ENCODE data around the gene BAIAP3.
A peak's percentile ranks its signal among the peaks of the same experiment; 100 is the strongest.

Gene BAIAP3

DNA sequence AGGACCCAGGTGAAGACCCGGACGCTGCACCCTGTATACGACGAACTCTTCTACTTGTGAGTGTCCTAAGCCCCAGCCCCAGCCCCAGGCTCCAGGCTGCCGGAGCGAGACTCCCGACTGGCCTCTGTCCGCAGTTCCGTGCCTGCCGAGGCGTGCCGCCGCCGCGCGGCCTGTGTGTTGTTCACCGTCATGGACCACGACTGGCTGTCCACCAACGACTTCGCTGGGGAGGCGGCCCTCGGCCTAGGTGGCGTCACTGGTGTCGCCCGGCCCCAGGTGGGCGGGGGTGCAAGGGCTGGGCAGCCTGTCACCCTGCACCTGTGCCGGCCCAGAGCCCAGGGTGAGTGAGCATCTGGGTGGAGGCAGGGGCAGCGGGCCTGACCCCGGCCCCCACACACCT is 14.5 kb downstream of the BAIAP3 start:
- DNase-seq, result no peak

DNA sequence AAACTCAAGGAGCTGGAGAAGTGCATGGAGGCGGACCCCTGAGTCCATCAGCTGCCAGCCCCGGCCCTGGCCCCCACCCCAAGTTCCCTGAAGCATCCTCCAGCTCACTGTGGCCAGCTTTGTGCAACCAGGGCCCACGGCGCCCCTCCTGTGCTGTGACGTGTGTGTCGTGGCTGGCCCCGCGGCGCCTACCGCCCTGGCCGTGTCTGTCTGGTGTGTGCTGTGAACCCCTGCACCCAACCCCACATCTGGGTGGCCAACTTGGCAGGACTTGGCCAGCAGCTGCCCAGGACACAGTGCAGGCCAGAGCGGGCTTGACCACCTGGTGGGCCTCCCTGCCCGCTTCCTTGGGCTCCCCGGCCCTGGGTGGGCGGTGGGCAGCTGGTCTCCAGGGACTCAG is 15.0 kb downstream of the BAIAP3 start:
- DNase-seq, result no peak

- no peak for DNase-seq
Observed at GRCh38 chr16:1348926-1349325, 15.5 kb downstream of the BAIAP3 start.

DNA sequence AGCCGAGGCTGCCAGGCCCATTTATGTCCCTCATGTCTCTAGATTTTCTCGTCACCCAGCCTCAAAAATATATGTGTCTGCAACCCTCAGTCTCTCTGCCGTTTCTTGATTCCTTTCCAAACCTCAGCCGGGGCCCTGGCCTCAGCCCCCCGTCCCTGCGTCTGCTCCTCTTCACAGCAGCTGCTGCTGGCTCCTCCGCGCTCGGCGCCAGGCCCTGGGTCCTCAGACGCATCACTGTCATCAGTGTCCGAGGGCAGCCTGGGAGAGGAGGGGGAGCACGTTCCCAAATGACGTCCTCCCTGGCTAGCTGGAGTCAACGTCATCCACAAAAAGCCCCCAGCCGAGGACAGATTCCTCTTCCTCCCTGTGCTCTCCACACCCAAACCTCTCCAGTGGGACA is 15.9 kb downstream of the BAIAP3 start:
- no peak for DNase-seq

- DNase-seq, result no peak
Observed at GRCh38 chr16:1349951-1350350, 16.5 kb downstream of the BAIAP3 start.

DNA sequence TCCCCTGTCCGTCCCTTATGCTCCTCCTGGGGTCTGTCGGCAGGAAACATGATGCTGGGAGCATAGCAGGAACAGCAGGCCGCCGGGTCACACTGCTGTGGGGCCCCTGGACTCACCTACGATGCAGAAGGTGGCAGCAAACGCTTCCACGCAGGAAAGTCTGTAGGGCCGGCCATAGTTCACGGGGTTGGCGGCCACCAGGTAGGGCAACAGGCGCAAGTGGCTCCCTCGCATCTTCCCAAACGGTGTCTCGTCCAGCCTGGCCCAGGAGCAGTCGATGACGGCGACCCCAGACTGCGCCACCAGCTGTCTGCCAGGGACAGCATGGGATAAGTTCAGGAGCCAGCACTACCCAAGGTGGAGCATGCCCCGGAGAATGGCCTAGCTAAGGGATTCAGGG is 17.2 kb downstream of the BAIAP3 start:
- DNase-seq, result no peak

- no peak for DNase-seq
Observed at GRCh38 chr16:1351215-1351581, 17.8 kb downstream of the BAIAP3 start.

DNA sequence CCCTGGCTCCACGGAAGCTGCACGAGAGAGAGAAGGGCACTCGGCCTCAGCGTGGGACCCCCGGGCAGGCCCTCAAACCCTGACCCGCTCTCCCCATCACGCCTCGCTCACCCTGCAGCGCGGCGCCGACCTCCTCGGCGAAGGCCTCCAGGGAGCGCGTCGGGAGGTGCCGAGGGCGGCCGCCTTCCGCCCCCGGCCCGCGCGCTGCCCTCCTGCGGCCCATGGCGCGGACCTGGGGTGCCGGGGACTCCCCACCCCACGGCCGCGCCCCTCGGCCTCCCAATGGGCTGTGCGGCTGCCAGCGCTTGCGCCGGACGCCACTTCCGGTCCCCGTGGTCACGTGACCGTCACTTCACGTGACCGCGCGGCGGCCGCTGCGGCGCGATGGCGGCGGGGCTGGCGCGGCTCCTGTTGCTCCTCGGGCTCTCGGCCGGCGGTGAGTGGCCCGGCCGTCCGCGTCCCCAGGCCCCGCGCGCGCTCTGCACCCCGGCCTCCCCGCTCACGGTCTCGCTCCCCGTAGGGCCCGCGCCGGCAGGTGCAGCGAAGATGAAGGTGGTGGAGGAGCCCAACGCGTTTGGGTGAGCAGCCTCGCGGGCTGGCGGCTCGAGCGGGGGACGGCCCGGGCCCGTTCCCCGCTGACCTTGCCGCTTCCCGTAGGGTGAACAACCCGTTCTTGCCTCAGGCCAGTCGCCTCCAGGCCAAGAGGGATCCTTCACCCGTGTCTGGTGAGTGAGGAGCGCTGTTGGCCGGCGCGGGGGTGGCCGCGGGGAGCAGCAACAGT is 18.3 kb downstream of the BAIAP3 start, which contains the start of the genes GNPTG and TSR3:
GNPTG (plus strand) TSS at position 350 of the 781 bp plus-strand sequence; CDS start at position 385, 35 bp downstream.
TSR3 (minus strand) TSS at position 297 of the 781 bp plus-strand sequence; CDS start at position 223, 74 bp downstream.
- peak; percentile 82 for DNase-seq

- no peak for DNase-seq
Observed at GRCh38 chr16:1354815-1355540, 21.5 kb downstream of the BAIAP3 start.

DNA sequence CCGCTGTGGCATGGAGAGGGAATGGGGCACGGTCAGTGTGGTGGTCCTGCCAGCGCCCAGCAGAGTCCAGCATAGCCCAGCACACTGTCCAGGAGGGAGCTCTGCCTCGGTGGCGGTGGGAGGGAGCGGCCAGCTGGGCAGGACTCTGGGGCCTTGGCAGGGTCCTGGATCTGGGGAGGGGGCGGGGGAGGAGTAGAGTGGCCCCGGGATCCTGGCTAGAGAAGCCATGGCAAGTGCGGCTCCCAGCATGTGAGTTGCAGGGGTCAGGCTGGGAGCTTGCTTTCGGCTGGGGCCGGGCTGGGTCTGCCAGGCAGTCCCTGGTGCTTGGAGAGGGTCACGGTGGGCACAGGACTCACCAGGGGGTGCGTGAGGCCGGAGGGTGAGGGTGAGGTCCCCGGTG is 22.1 kb downstream of the BAIAP3 start:
- no peak for DNase-seq

DNA sequence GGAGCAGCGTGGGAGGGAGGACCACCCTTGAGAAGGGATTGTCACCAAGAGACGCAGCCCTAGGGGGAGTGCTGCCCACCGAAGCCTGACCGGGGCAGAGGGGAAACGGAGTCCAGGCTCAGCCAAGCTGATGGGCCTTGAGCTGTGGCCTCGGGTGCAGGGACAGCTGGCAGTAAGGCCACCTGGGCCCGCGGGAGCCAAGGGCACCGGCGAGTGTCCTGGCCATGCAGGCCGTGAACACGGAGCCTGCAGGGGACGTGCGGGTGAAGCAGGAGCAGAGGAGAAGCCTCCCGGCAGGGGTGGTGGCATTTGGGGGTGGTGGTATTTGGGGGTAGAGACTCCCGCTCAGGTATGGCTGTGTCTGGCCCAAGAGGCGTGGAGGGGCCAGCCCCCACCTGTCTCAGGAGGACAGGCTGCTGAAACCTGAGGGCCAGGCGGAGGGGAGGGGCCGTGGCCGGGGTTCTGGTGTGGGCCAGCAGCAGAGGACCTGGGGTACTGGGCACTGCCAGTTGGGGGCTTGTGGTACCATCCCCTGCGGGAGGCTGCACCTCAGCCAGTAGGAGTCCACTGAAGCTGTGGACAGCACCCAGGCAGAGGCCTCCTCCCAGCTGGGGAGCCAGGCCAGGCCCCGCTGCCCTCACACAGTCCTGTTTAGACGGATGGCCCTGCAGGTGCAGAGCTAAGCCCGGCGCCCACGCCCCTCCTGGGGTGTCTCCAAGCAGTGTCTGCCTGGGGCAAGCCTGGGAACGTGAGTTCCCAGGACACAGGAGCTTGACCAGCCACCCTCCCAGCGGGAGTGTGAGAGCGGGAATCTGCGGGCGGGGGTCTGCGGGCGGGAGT is 22.8 kb downstream of the BAIAP3 start:
- DNase-seq, result no peak

GRCh38 chr16:1357906-1358566 is 24.6 kb downstream of the BAIAP3 start:
- DNase-seq, result no peak

DNA sequence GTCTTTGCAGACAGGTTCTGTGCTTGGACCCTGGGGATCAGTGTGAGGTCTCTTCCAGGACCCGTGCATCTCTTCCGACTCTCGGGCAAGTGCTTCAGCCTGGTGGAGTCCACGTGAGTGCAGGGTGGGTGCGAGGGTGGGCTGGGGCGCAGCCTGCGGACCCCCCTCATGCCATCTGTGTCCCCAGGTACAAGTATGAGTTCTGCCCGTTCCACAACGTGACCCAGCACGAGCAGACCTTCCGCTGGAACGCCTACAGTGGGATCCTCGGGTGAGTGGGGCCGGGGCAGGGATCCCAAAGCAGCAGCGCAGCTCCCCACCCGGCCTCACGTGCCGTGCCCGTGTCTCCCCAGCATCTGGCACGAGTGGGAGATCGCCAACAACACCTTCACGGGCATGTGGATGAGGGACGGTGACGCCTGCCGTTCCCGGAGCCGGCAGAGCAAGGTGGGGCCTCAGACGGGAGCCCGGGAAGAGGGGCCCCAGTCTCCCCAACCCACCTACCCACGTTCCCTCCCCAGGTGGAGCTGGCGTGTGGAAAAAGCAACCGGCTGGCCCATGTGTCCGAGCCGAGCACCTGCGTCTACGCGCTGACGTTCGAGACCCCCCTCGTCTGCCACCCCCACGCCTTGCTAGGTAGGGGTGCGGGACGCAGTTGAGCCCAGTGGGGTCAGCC is 28.4 kb downstream of the BAIAP3 start:
- DNase-seq, result no peak

- no peak for DNase-seq
Observed at GRCh38 chr16:1362807-1363206, 29.4 kb downstream of the BAIAP3 start.

DNA sequence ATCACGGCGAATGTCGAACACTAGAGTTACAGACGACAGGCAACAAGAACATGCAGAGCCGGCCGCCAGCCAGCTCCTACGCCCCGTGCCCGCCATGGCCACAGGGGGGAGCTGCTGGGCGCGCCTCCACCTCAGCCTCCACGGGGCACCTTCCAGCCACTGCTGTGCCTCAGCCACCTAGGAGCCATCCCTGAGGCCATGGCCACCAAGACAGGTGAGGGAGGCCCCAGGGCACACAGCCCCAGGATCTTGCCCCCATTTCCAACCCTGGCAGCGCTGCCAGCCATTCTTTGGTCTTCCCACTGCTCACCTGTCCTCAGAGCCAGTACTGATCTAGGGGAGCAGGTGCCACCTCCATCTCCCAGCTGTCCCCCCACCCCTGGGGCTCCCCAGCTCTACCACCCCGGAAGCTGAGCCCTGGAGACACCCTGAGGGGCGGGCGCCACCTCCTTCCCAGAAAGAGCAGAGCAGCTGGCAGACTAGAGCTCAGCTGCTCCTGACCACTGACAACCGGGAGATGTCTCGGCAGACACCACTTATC is 30.1 kb downstream of the BAIAP3 start:
- DNase-seq, result peak; percentile 67

- DNase-seq, result no peak
Observed at GRCh38 chr16:1364510-1364909, 31.1 kb downstream of the BAIAP3 start.

- DNase-seq, result no peak
Observed at GRCh38 chr16:1366060-1366711, 32.7 kb downstream of the BAIAP3 start.

- DNase-seq, result no peak
Observed at GRCh38 chr16:1366712-1367299, 33.4 kb downstream of the BAIAP3 start.

DNA sequence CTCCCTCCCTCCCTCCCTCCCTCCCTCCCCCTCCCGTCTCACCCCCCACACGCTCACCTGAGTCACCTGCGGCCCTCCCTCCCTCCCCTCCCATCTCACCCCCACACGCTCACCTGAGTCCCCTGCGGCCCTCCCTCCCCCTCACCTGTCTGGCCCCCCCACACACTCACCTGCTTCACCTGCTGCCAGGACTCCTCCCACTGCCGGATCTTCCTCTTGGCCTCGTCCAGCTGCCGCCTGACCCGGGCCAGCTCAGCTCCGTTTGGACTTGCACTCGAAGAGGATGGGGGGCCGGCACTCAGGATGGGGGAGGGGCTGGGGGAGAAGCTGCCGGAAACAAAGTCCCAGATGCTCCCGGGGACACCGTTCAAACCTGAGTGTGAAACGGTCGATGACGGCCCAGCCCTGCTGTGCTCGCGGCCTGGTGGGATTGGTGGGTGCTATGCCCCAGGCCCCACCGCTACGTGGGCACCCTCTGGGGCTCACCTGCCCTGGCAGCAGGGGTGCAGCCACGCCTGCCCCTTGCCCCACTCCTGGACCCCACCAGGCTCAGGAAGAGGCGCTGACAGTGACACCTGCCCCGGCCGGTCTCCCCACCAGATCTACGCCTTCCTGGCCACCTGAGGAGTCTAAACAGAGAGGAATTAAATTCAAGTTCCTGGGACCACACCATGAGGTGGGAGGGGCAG is 34.2 kb downstream of the BAIAP3 start:
- no peak for DNase-seq
